ENCODE data around the gene ZNF438. TPM values are rescaled to one million over a fixed set of nuclear protein-coding genes. Genes with fewer than 3 reads are reported as not detected.
"Not testable (repeated sequence)": the region's sequence is repeated elsewhere in the genome, so short reads cannot be mapped to it uniquely, and the experiment has no call there.

The ZNF438 gene
- total and polyA plus RNA-seq, 4 donors = 7.8 to 19.2 (median 10.2) TPM

DNA sequence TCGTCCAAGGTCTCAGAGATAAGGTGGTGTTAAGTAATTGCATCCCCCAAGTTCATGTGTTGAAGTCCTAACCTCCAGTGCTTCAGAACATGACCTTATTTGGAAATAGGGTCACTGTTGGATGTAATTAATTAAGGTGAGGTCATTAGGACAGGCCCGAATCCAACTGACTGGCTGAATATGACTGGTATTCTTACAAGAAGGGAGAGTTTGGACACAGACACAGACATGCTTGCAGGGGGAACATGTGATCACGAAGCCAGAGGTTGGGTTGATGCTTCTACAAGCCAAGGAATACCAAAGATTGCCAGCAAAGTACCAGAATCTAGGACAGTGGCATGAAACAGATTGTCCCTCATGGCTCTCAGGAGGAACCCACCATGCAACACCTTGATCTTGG is 228.6 kb downstream of the ZNF438 start:
- Histone ChIP-seq H3K27me3 (ENCODE audit: control insufficient read depth in 3 of 3, insufficient read depth in 3 of 3, low read length in 2 of 3) (no peaks in the 10 kb centered on the region), H3K27ac (ENCODE audit: low read depth in 1 of 2, low read length in 1 of 2) (peak overlapping the region in 1 of 2 donors; percentile 62), H3K4me1 (ENCODE audit: control insufficient read depth in 5 of 5, insufficient read depth in 5 of 5, low read length in 5 of 5) (peaks cover 0 to 18% (median 6%) of the 10 kb centered on the region in 5 donors), H3K9me3 (ENCODE audit: control insufficient read depth in 4 of 4, insufficient read depth in 3 of 4, low read length in 3 of 4) (no peaks in the 10 kb centered on the region), H3K4me3 (no peak overlapping the region), H3K9ac (ENCODE audit: insufficient read depth in 1 of 2, low read length in 2 of 2) (no peak overlapping the region), H3K36me3 (ENCODE audit: control insufficient read depth in 4 of 4, insufficient read depth in 4 of 4, low read length in 4 of 4) (no peaks in the 10 kb centered on the region)
- WGBS, 2 donors = 86 to 91% methylated on average over 3 of the region's 3 CpGs
- DNase-seq = no peak
- no peak for ATAC-seq (ENCODE audit: insufficient read depth, low FRiP score)
- TF ChIP-seq, protein P1, sequence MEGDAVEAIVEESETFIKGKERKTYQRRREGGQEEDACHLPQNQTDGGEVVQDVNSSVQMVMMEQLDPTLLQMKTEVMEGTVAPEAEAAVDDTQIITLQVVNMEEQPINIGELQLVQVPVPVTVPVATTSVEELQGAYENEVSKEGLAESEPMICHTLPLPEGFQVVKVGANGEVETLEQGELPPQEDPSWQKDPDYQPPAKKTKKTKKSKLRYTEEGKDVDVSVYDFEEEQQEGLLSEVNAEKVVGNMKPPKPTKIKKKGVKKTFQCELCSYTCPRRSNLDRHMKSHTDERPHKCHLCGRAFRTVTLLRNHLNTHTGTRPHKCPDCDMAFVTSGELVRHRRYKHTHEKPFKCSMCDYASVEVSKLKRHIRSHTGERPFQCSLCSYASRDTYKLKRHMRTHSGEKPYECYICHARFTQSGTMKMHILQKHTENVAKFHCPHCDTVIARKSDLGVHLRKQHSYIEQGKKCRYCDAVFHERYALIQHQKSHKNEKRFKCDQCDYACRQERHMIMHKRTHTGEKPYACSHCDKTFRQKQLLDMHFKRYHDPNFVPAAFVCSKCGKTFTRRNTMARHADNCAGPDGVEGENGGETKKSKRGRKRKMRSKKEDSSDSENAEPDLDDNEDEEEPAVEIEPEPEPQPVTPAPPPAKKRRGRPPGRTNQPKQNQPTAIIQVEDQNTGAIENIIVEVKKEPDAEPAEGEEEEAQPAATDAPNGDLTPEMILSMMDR (IDR thresholded peaks at IDR 0.05; ENCODE audit: control extremely low read depth, extremely low read depth) = no peak

DNA sequence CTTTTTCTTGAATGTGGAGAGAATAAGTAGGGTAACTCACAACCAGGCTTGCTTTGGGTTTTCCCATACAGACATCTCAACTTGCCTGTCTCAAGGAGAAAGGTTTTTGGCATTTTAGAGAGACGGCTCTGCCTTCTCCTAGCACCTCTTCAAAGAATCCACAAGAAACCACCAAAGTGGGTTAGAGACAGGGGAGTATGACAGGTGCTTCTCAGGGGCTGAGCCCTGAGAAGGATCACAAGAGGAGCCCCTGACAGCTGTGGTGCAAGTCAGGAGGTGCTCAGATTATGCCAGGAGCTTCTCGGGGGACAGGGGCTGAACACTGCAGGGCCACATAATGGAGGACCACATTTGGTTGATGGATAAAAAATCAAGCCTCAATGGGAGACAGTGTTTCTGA is 231.3 kb downstream of the ZNF438 start:
- Histone ChIP-seq H3K27me3 (ENCODE audit: control insufficient read depth in 3 of 3, insufficient read depth in 3 of 3, low read length in 2 of 3) (no peaks in the 10 kb centered on the region), H3K9ac (ENCODE audit: insufficient read depth in 1 of 2, low read length in 2 of 2) (no peak overlapping the region), H3K4me1 (ENCODE audit: control insufficient read depth in 5 of 5, insufficient read depth in 5 of 5, low read length in 5 of 5) (peaks cover 0 to 11% (median 6%) of the 10 kb centered on the region in 5 donors), H3K27ac (ENCODE audit: low read depth in 1 of 2, low read length in 1 of 2) (no peak overlapping the region), H3K36me3 (ENCODE audit: control insufficient read depth in 4 of 4, insufficient read depth in 4 of 4, low read length in 4 of 4) (no peaks in the 10 kb centered on the region), H3K4me3 (no peak overlapping the region), H3K9me3 (ENCODE audit: control insufficient read depth in 4 of 4, insufficient read depth in 3 of 4, low read length in 3 of 4) (no peaks in the 10 kb centered on the region)
- whole genome bisulfite sequencing, 2 donors = 94 to 95% methylated on average over 2 of the region's 2 CpGs
- TF ChIP-seq, protein P1 (IDR thresholded peaks at IDR 0.05; ENCODE audit: control extremely low read depth, extremely low read depth) = no peak
- no peak for DNase-seq
- ATAC-seq (ENCODE audit: insufficient read depth, low FRiP score) = no peak

DNA sequence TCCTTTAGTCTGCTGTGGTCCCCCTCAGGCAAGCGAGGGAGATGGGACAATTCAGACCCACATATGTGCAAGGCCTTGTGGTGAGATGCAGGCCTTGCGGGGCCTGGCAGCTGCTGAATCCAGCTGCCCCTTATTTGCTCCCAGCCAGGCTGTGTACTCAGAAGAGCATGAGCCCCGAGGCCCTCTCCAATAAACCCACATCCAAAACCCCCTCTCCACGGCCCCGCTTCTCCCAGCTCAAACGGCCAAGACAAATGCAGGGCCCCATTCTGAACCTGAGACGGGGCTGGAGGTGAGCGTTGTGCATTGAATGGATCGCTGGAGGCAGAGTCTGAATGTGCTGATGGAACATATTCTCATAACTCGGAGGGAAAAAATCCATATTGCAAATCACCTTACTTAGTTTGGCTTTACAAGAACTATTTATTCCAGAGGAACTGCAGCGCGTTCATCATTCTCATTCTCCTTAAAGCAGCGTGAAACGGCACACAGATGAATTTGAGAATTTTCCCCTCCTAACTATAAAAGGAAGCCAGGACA is 232.9 kb downstream of the ZNF438 start:
- TF ChIP-seq, protein P1 (IDR thresholded peaks at IDR 0.05; ENCODE audit: control extremely low read depth, extremely low read depth) = no peak
- Histone ChIP-seq H3K9me3 (ENCODE audit: control insufficient read depth in 4 of 4, insufficient read depth in 3 of 4, low read length in 3 of 4) (no peaks in the 10 kb centered on the region), H3K36me3 (ENCODE audit: control insufficient read depth in 4 of 4, insufficient read depth in 4 of 4, low read length in 4 of 4) (no peaks in the 10 kb centered on the region), H3K4me1 (ENCODE audit: control insufficient read depth in 5 of 5, insufficient read depth in 5 of 5, low read length in 5 of 5) (peaks cover 0 to 2% (median 0%) of the 10 kb centered on the region in 5 donors), H3K4me3 (no peak overlapping the region), H3K27me3 (ENCODE audit: control insufficient read depth in 3 of 3, insufficient read depth in 3 of 3, low read length in 2 of 3) (no peaks in the 10 kb centered on the region), H3K9ac (ENCODE audit: insufficient read depth in 1 of 2, low read length in 2 of 2) (no peak overlapping the region), H3K27ac (ENCODE audit: low read depth in 1 of 2, low read length in 1 of 2) (no peak overlapping the region)
- WGBS, 2 donors = 88% methylated on average over 14 of the region's 14 CpGs
- DNase-seq (no peak), ATAC-seq (ENCODE audit: insufficient read depth, low FRiP score) (no peak)

DNA sequence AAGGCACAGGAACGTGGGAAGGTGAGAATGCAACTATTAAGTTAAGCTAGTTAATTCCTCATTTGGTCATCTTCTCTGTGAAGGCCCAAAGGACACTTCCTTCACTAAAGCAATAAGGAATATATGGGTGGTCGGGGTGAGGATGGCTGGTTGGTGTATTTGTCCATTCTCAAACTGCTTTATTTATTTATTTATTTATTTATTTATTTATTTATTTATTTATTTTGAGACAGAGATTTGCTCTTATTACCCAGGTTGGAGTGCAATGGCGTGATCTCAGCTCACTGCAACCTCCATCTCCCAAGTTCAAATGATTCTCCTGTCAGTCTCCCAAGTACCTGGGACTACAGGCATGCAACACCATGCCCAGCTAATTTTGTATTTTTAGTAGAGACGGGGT is 236.6 kb downstream of the ZNF438 start:
- not testable (repeated sequence) for H3K27ac ChIP-seq (ENCODE audit: low read depth in 1 of 2, low read length in 1 of 2); DNase-seq; H3K4me1 ChIP-seq (ENCODE audit: control insufficient read depth in 5 of 5, insufficient read depth in 5 of 5, low read length in 5 of 5); H3K4me3 ChIP-seq; H3K27me3 ChIP-seq (ENCODE audit: control insufficient read depth in 3 of 3, insufficient read depth in 3 of 3, low read length in 2 of 3); ATAC-seq (ENCODE audit: insufficient read depth, low FRiP score); H3K36me3 ChIP-seq (ENCODE audit: control insufficient read depth in 4 of 4, insufficient read depth in 4 of 4, low read length in 4 of 4); H3K9me3 ChIP-seq (ENCODE audit: control insufficient read depth in 4 of 4, insufficient read depth in 3 of 4, low read length in 3 of 4); H3K9ac ChIP-seq (ENCODE audit: insufficient read depth in 1 of 2, low read length in 2 of 2)
- WGBS, 2 donors = 90 to 91% methylated on average over 4 of the region's 4 CpGs

Data from lung (tissue), 12 donors.